WTC11 (cell line): ENCODE measurements around the gene AMOT. TPM values are rescaled to one million over a fixed set of nuclear protein-coding genes. Genes with fewer than 3 reads are reported as not detected.

Experiments used
- ATAC-seq: fragments of 200-7000 bp; cut with Tn5 transposase; 2 replicates; pipeline ENCODE4 v1.10.0; 2021; ENCODE audit warnings: mild to moderate bottlenecking, moderate library complexity
- CTCF ChIA-PET: fragments of 300-600 bp; sonication (Branson Sonifier 250); formaldehyde crosslinking; loops from one replicate; lab custom pipeline; 2021; ENCODE audit warnings: antibody characterized with exemption; lab: Charles Lee
- POLR2A ChIA-PET: fragments of 350-600 bp; sonication (Branson Sonifier 250); formaldehyde crosslinking; loops from one replicate; lab custom pipeline; 2021; ENCODE audit warnings: antibody characterized with exemption; lab: Charles Lee
- DNase-seq: peaks from one replicate; pipeline ENCODE4 v3.0.0; 2021; ENCODE audit warnings: low spot score
- H3K27ac Mint-ChIP-seq: 2 replicates; pipeline ENCODE4 v1.8.0; 2021; ENCODE audit warnings: mixed read lengths
- H3K27me3 Mint-ChIP-seq: 2 replicates; pipeline ENCODE4 v1.8.0; 2021; ENCODE audit warnings: low read depth, mild to moderate bottlenecking, moderate library complexity, mixed read lengths
- H3K36me3 Mint-ChIP-seq: 2 replicates; pipeline ENCODE4 v1.8.0; 2021; ENCODE audit warnings: mixed read lengths
- H3K4me1 Mint-ChIP-seq: 2 replicates; pipeline ENCODE4 v1.8.0; 2022; ENCODE audit warnings: mixed read lengths
- H3K4me3 Mint-ChIP-seq: 2 replicates; pipeline ENCODE4 v1.8.0; 2021; ENCODE audit warnings: mild to moderate bottlenecking, moderate library complexity, mixed read lengths
- H3K9me3 Mint-ChIP-seq: 2 replicates; pipeline ENCODE4 v1.8.0; 2021; ENCODE audit warnings: mixed read lengths
- ATF3 ChIP-seq: sonication (generic); formaldehyde crosslinking; conservative IDR thresholded peaks from 2 replicates; pipeline ENCODE4 v1.8.1; 2022; ENCODE audit warnings: mild to moderate bottlenecking, missing genetic modification reagents
- CREB1 ChIP-seq: sonication (generic); formaldehyde crosslinking; IDR thresholded peaks from 2 replicates; pipeline ENCODE4 v1.8.0; 2023; ENCODE audit warnings: mild to moderate bottlenecking, missing genetic modification reagents
- CTCF ChIP-seq: fragments of 200-600 bp; IDR thresholded peaks from 2 replicates; pipeline ENCODE4 v1.8.0; 2022; ENCODE audit warnings: antibody characterized with exemption
- E2F1 ChIP-seq: sonication (generic); formaldehyde crosslinking; IDR thresholded peaks from 2 replicates; pipeline ENCODE4 v1.8.0; 2022; ENCODE audit warnings: mild to moderate bottlenecking, missing genetic modification reagents
- E2F4 ChIP-seq: sonication (generic); formaldehyde crosslinking; IDR thresholded peaks from 2 replicates; pipeline ENCODE4 v1.8.1; 2022; ENCODE audit warnings: low read depth, mild to moderate bottlenecking, moderate library complexity, missing genetic modification reagents, borderline replicate concordance
- ELF4 ChIP-seq: sonication (generic); formaldehyde crosslinking; IDR thresholded peaks from 2 replicates; pipeline ENCODE4 v1.8.1; 2022; ENCODE audit warnings: low read depth, mild to moderate bottlenecking, moderate library complexity, missing genetic modification reagents
- EMX1 ChIP-seq: fragments of 250-450 bp; sonication (Bioruptor Pico); IDR thresholded peaks from 2 replicates; pipeline ENCODE4 v1.8.0; 2021; ENCODE audit warnings: mild to moderate bottlenecking
- FOXK1 ChIP-seq: sonication (generic); formaldehyde crosslinking; IDR thresholded peaks from 2 replicates; pipeline ENCODE4 v1.8.0; 2022; ENCODE audit warnings: mild to moderate bottlenecking, moderate library complexity, missing genetic modification reagents
- GABPB1 ChIP-seq: sonication (generic); formaldehyde crosslinking; IDR thresholded peaks from 2 replicates; pipeline ENCODE4 v1.8.1; 2023; ENCODE audit warnings: mild to moderate bottlenecking, missing genetic modification reagents
- GTF2I ChIP-seq: fragments of 250-450 bp; sonication (Bioruptor Pico); conservative IDR thresholded peaks from 2 replicates; pipeline ENCODE4 v1.4.0; 2021; ENCODE audit warnings: mild to moderate bottlenecking
- HMGA2 ChIP-seq: fragments of 250-450 bp; sonication (Bioruptor Pico); IDR thresholded peaks from 2 replicates; pipeline ENCODE4 v1.4.0; 2021; ENCODE audit warnings: mild to moderate bottlenecking, moderate library complexity
- IRF2 ChIP-seq: sonication (generic); formaldehyde crosslinking; IDR thresholded peaks from 2 replicates; pipeline ENCODE4 v1.8.0; 2022; ENCODE audit warnings: low read depth, missing genetic modification reagents, borderline replicate concordance
- JAZF1 ChIP-seq: fragments of 250-450 bp; sonication (Bioruptor Pico); IDR thresholded peaks from 2 replicates; pipeline ENCODE4 v1.9.0; 2021; ENCODE audit warnings: moderate library complexity, mild to moderate bottlenecking, inconsistent platforms
- JUN ChIP-seq: sonication (generic); formaldehyde crosslinking; IDR thresholded peaks from 2 replicates; pipeline ENCODE4 v1.8.0; 2023; ENCODE audit warnings: mild to moderate bottlenecking, missing genetic modification reagents
- MXD4 ChIP-seq: fragments of 250-450 bp; sonication (Bioruptor Pico); IDR thresholded peaks from 2 replicates; pipeline ENCODE4 v1.8.0; 2021; ENCODE audit warnings: mild to moderate bottlenecking, moderate library complexity, borderline replicate concordance
- PREB ChIP-seq: sonication (generic); formaldehyde crosslinking; IDR thresholded peaks from 2 replicates; pipeline ENCODE4 v1.8.1; 2022; ENCODE audit warnings: mild to moderate bottlenecking, missing genetic modification reagents, moderate library complexity, borderline replicate concordance
- TEAD1 ChIP-seq: sonication (generic); formaldehyde crosslinking; IDR thresholded peaks from 2 replicates; pipeline ENCODE4 v1.8.0; 2022; ENCODE audit warnings: mild to moderate bottlenecking, missing genetic modification reagents
- ZBTB21 ChIP-seq: sonication (generic); formaldehyde crosslinking; IDR thresholded peaks from 2 replicates; pipeline ENCODE4 v1.8.1; 2023; ENCODE audit warnings: mild to moderate bottlenecking, missing genetic modification reagents, borderline replicate concordance
- ZMAT4 ChIP-seq: fragments of 250-450 bp; sonication (Bioruptor Pico); IDR thresholded peaks from 2 replicates; pipeline ENCODE4 v1.9.0; 2021; ENCODE audit warnings: mild to moderate bottlenecking
- ZNF121 ChIP-seq: sonication (generic); formaldehyde crosslinking; IDR thresholded peaks from 2 replicates; pipeline ENCODE4 v1.8.0; 2023; ENCODE audit warnings: missing genetic modification reagents
- ZNF512 ChIP-seq: sonication (generic); formaldehyde crosslinking; IDR thresholded peaks from 2 replicates; pipeline ENCODE4 v1.8.1; 2022; ENCODE audit warnings: missing genetic modification reagents, borderline replicate concordance
- ZNF532 ChIP-seq: fragments of 250-450 bp; sonication (Bioruptor Pico); IDR thresholded peaks from 2 replicates; pipeline ENCODE4 v1.9.0; 2021; ENCODE audit warnings: mild to moderate bottlenecking, borderline replicate concordance
- total RNA-seq: library from RNA; stranded (reverse); gene quantifications from 3 replicates; pipeline ENCODE4 v1.2.3, GENCODE V29; 2021

AMOT gene
- total RNA-seq, 1 experiment from 2014 or later = 7.2 TPM

GRCh38 chrX:112868586-112868985 is 28.0 kb upstream of the AMOT start:
- ATAC-seq (no peak), DNase-seq (no peak)
- Mint-ChIP-seq H3K9me3 (no peaks in the 10 kb centered on the region), H3K27ac (no peak overlapping the region), H3K36me3 (no peaks in the 10 kb centered on the region), H3K4me3 (no peak overlapping the region), H3K27me3 (no peaks in the 10 kb centered on the region), H3K4me1 (peaks cover 4% of the 10 kb centered on the region)
- ChIA-PET CTCF (no interaction called here), POLR2A (no interaction called here)
- TF ChIP-seq EMX1 (CRISPR knock-in tag) (no peak), E2F4 (CRISPR knock-in tag) (no peak), TEAD1 (CRISPR knock-in tag) (no peak), ZBTB21 (CRISPR knock-in tag) (no peak), MXD4 (CRISPR knock-in tag) (no peak), FOXK1 (no peak), JAZF1 (no peak), ZMAT4 (CRISPR knock-in tag) (no peak), HMGA2 (CRISPR knock-in tag) (no peak)

- no peak overlapping the region for H3K4me3 Mint-ChIP-seq
- no peaks in the 10 kb centered on the region for H3K9me3 Mint-ChIP-seq
- no peaks in the 10 kb centered on the region for H3K27me3 Mint-ChIP-seq
- ChIA-PET CTCF (interaction anchor here (0.6 to 1.2 kb wide), 6 partner anchors 16 to 1807 kb away, joined by 3 to 7 read pairs (median 4); no protein-coding TSS in a partner anchor), POLR2A (no interaction called here)
- DNase-seq = no peak
- H3K4me1 Mint-ChIP-seq = peaks cover 4% of the 10 kb centered on the region
- no peaks in the 10 kb centered on the region for H3K36me3 Mint-ChIP-seq
- no peak overlapping the region for H3K27ac Mint-ChIP-seq
- TF ChIP-seq ZNF121 (CRISPR knock-in tag) (no peak), GABPB1 (CRISPR knock-in tag) (no peak), ZNF512 (CRISPR knock-in tag) (no peak), E2F1 (CRISPR knock-in tag) (no peak), CTCF (0 out of 2 replicates have a peak, but pooled peaks have one; percentile 13), PREB (no peak), CREB1 (no peak)
- ATAC-seq = peak; percentile 98
Measured at GRCh38 chrX:112867570-112867969, 26.9 kb upstream of the AMOT start.

- Mint-ChIP-seq H3K27ac (no peak overlapping the region), H3K4me3 (no peak overlapping the region), H3K9me3 (no peaks in the 10 kb centered on the region), H3K4me1 (peaks cover 4% of the 10 kb centered on the region), H3K36me3 (no peaks in the 10 kb centered on the region), H3K27me3 (no peaks in the 10 kb centered on the region)
- DNase-seq = no peak
- POLR2A ChIA-PET = no interaction called here
- CTCF ChIA-PET = no interaction called here
- no peak for ATAC-seq
- TF ChIP-seq ZNF532 (CRISPR knock-in tag) (no peak), ATF3 (no peak), ELF4 (CRISPR knock-in tag) (no peak), ZNF121 (CRISPR knock-in tag) (no peak), GTF2I (CRISPR knock-in tag) (no peak), JUN (no peak), IRF2 (CRISPR knock-in tag) (no peak)
Measured at GRCh38 chrX:112866175-112866574, 25.5 kb upstream of the AMOT start.
